WTC11 (cell line): ENCODE data around the gene FRAT2.

ENCODE experiments used
- ATF6 ChIP-seq: sonication (generic); formaldehyde crosslinking; IDR thresholded peaks from 2 replicates; pipeline ENCODE4 v1.8.1; 2023; ENCODE audit warnings: mild to moderate bottlenecking, missing genetic modification reagents
- CTCF ChIP-seq: fragments of 200-600 bp; IDR thresholded peaks from 2 replicates; pipeline ENCODE4 v1.8.0; 2022; ENCODE audit warnings: antibody characterized with exemption
- FOXP4 ChIP-seq: sonication (generic); formaldehyde crosslinking; IDR thresholded peaks from 2 replicates; pipeline ENCODE4 v1.8.0; 2022; ENCODE audit warnings: mild to moderate bottlenecking, missing genetic modification reagents
- KAT7 ChIP-seq: sonication (generic); formaldehyde crosslinking; IDR thresholded peaks from 2 replicates; pipeline ENCODE4 v1.8.1; 2023; ENCODE audit warnings: missing genetic modification reagents, mild to moderate bottlenecking, borderline replicate concordance
- SMAD3 ChIP-seq: sonication (generic); formaldehyde crosslinking; IDR thresholded peaks from 2 replicates; pipeline ENCODE4 v1.8.0; 2022; ENCODE audit warnings: missing genetic modification reagents, mild to moderate bottlenecking, borderline replicate concordance
- SOX15 ChIP-seq: fragments of 250-450 bp; sonication (Bioruptor Pico); IDR thresholded peaks from 2 replicates; pipeline ENCODE4 v1.9.0; 2021; ENCODE audit warnings: mild to moderate bottlenecking

- TF ChIP-seq CTCF (no peak), ATF6 (no peak), SMAD3 (CRISPR knock-in tag) (no peak), FOXP4 (CRISPR knock-in tag) (no peak), KAT7 (CRISPR knock-in tag) (no peak), SOX15 (no peak)
These were observed 744 bp downstream of the FRAT2 start for GRCh38 chr10:97333601-97334369.
